ENCODE results near the gene KCNMA1.

DNA sequence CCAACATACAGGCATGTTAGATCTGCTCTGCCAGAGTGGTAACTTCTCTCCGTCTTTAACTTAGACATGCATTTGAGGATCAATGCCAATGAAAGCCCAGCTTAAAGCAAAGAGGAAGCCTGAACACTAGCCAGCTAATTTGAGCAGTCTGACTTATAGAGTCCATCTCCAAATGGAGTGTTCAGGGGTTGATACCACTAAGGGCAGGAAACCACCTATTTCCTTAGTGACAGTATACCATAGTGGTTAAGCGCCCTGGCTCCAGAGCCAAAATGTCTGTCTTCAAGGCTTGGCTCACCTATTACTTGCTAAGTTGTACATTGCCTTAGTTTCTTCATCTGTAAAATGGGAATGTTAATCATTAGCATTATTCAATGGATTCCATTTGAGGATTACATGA lies 678.5 kb downstream of the KCNMA1 start:
- TF ChIP-seq, protein P1, sequence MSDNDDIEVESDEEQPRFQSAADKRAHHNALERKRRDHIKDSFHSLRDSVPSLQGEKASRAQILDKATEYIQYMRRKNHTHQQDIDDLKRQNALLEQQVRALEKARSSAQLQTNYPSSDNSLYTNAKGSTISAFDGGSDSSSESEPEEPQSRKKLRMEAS (IDR thresholded peaks at IDR 0.05): no peak
- TF ChIP-seq CEBPB (IDR thresholded peaks at IDR 0.05) (no peak), EGR1 (IDR thresholded peaks at IDR 0.05) (no peak), RAD21 (IDR thresholded peaks at IDR 0.05; ENCODE audit: low read depth) (no peak), TCF12 (IDR thresholded peaks at IDR 0.05; ENCODE audit: low read depth) (no peak), CREB1 (IDR thresholded peaks at IDR 0.05; ENCODE audit: low read depth) (no peak)
- TF ChIP-seq, protein P2, sequence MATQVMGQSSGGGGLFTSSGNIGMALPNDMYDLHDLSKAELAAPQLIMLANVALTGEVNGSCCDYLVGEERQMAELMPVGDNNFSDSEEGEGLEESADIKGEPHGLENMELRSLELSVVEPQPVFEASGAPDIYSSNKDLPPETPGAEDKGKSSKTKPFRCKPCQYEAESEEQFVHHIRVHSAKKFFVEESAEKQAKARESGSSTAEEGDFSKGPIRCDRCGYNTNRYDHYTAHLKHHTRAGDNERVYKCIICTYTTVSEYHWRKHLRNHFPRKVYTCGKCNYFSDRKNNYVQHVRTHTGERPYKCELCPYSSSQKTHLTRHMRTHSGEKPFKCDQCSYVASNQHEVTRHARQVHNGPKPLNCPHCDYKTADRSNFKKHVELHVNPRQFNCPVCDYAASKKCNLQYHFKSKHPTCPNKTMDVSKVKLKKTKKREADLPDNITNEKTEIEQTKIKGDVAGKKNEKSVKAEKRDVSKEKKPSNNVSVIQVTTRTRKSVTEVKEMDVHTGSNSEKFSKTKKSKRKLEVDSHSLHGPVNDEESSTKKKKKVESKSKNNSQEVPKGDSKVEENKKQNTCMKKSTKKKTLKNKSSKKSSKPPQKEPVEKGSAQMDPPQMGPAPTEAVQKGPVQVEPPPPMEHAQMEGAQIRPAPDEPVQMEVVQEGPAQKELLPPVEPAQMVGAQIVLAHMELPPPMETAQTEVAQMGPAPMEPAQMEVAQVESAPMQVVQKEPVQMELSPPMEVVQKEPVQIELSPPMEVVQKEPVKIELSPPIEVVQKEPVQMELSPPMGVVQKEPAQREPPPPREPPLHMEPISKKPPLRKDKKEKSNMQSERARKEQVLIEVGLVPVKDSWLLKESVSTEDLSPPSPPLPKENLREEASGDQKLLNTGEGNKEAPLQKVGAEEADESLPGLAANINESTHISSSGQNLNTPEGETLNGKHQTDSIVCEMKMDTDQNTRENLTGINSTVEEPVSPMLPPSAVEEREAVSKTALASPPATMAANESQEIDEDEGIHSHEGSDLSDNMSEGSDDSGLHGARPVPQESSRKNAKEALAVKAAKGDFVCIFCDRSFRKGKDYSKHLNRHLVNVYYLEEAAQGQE (IDR thresholded peaks at IDR 0.05; ENCODE audit: low read depth): no peak

Measured in Ishikawa (cell line).